Measurements from ENCODE around the gene TPH2. TPM values are rescaled to one million over a fixed set of nuclear protein-coding genes. Genes with fewer than 3 reads are reported as not detected.

TPH2 gene
- total RNA-seq, 1 experiment from 2014 or later = 0.66 TPM

- H3K14ac ChIP-seq (ENCODE audit: insufficient read depth, low read length) = no peak overlapping the region
- no peak overlapping the region for H2AFZ ChIP-seq (ENCODE audit: low read length)
- no peaks in the 10 kb centered on the region for H3K36me3 Mint-ChIP-seq (ENCODE audit: insufficient read depth in 1 of 3, low read depth in 3 of 3)
- no CpG with 5 or more reads among the region's 1 CpG for WGBS (ENCODE audit: extremely low coverage, insufficient read length, low lambda C conversion rate)
- DNase-seq = no peak
- H3K18ac ChIP-seq (ENCODE audit: insufficient read length, low read depth, low read length) = no peak overlapping the region
- no peak overlapping the region for H3K9ac ChIP-seq (ENCODE audit: extremely low read depth, insufficient read length, low read length)
- H3K9me3 Mint-ChIP-seq = no peaks in the 10 kb centered on the region
- H3K27me3 ChIP-seq (ENCODE audit: insufficient read depth, low read length) = no peaks in the 10 kb centered on the region
- no peak overlapping the region for H3K4me2 ChIP-seq (ENCODE audit: insufficient read depth, insufficient read length, low read length)
- H4K5ac ChIP-seq (ENCODE audit: insufficient read length, low read depth, low read length) = no peak overlapping the region
- H4K91ac ChIP-seq (ENCODE audit: insufficient read length, low read depth, low read length) = no peak overlapping the region
- no peak overlapping the region for H3K4ac ChIP-seq (ENCODE audit: low read depth, low read length)
- no peak overlapping the region for H2BK15ac ChIP-seq (ENCODE audit: low read depth, low read length)
- no peaks in the 10 kb centered on the region for H4K20me1 ChIP-seq (ENCODE audit: control insufficient read depth, insufficient read depth, insufficient read length)
- H4K8ac ChIP-seq (replicated peaks; ENCODE audit: insufficient read length, low read depth, low read length) = no peak overlapping the region
- no peaks in the 10 kb centered on the region for H3K9me3 ChIP-seq (ENCODE audit: control insufficient read depth, low read depth, low read length)
- H3K4me1 ChIP-seq (ENCODE audit: insufficient read depth, low read length) = no peaks in the 10 kb centered on the region
- no peak overlapping the region for H2BK12ac ChIP-seq (ENCODE audit: insufficient read length, low read depth, low read length)
- H2AK5ac ChIP-seq (ENCODE audit: insufficient read length, low read length) = no peak overlapping the region
- no peak overlapping the region for H3T11ph ChIP-seq (ENCODE audit: low read length)
- no peak overlapping the region for H2BK20ac ChIP-seq (ENCODE audit: low read depth, low read length, poor library complexity, severe bottlenecking)
- TF ChIP-seq CTCF (conservative IDR thresholded peaks at IDR 0.05) = no peak
- H3K79me2 ChIP-seq (ENCODE audit: insufficient read depth, low read length) = no peaks in the 10 kb centered on the region
- no peak overlapping the region for H3K4me3 Mint-ChIP-seq
- no peak overlapping the region for H2BK120ac ChIP-seq (ENCODE audit: low read depth, low read length, poor library complexity, severe bottlenecking)
- H3K27me3 Mint-ChIP-seq (ENCODE audit: low read depth) = no peaks in the 10 kb centered on the region
- no peak overlapping the region for H3K23ac ChIP-seq (ENCODE audit: insufficient read length, low read depth, low read length)
- H3K27ac ChIP-seq (ENCODE audit: insufficient read length, low read depth, low read length) = no peak overlapping the region
- no peak overlapping the region for H3K27ac Mint-ChIP-seq
- H2BK5ac ChIP-seq (ENCODE audit: insufficient read length, low read length) = no peak overlapping the region
- H3K79me1 ChIP-seq (ENCODE audit: insufficient read depth, low read depth, low read length, poor library complexity, severe bottlenecking) = no peaks in the 10 kb centered on the region
- H3K4me1 Mint-ChIP-seq = peaks cover 1 to 7% of the 10 kb centered on the region in 2 experiments; a peak in 3 of 4 replicates
- no peak overlapping the region for H3K56ac ChIP-seq (ENCODE audit: insufficient read length, low read depth, low read length)
- H3K23me2 ChIP-seq (ENCODE audit: insufficient read length, low read depth, low read length, poor library complexity, severe bottlenecking) = no peaks in the 10 kb centered on the region
Measured at GRCh38 chr12:72015895-72016294, 77.2 kb downstream of the TPH2 start.

Measured in H9 (cell line).